LNCAP (cell line): ENCODE data around the gene SAXO1.

Experiments used
- TF ChIP-seq, protein P1 (sequence below): fragments of 450-650 bp; IDR thresholded peaks from 2 replicates; pipeline ENCODE4 v1.5.1; 2017; ENCODE audit warnings: mild to moderate bottlenecking

The SAXO1 gene

DNA sequence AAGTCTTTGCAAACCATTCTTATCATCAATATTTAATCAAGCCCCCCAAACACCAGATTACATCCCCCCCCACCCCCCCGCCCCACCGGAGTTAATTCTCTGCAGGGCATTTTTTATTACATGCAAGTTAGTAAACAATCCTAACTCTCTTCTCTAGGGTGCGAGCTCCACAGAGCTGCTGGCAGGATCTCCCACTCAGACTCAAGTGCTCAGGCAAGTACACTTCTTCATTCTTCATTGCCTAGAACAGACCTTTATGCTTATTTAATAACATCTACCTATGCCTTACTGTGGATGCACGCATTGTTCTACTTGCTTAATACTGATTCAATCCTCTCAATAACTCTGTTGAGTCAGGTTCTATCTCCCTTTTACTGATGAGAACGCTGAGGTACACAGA, 9.9 kb downstream of the SAXO1 start:
- TF ChIP-seq, protein P1, sequence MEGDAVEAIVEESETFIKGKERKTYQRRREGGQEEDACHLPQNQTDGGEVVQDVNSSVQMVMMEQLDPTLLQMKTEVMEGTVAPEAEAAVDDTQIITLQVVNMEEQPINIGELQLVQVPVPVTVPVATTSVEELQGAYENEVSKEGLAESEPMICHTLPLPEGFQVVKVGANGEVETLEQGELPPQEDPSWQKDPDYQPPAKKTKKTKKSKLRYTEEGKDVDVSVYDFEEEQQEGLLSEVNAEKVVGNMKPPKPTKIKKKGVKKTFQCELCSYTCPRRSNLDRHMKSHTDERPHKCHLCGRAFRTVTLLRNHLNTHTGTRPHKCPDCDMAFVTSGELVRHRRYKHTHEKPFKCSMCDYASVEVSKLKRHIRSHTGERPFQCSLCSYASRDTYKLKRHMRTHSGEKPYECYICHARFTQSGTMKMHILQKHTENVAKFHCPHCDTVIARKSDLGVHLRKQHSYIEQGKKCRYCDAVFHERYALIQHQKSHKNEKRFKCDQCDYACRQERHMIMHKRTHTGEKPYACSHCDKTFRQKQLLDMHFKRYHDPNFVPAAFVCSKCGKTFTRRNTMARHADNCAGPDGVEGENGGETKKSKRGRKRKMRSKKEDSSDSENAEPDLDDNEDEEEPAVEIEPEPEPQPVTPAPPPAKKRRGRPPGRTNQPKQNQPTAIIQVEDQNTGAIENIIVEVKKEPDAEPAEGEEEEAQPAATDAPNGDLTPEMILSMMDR: no peak

- TF ChIP-seq, protein P1: no peak
Observed at GRCh38 chr9:19022206-19022605, 10.8 kb downstream of the SAXO1 start.

DNA sequence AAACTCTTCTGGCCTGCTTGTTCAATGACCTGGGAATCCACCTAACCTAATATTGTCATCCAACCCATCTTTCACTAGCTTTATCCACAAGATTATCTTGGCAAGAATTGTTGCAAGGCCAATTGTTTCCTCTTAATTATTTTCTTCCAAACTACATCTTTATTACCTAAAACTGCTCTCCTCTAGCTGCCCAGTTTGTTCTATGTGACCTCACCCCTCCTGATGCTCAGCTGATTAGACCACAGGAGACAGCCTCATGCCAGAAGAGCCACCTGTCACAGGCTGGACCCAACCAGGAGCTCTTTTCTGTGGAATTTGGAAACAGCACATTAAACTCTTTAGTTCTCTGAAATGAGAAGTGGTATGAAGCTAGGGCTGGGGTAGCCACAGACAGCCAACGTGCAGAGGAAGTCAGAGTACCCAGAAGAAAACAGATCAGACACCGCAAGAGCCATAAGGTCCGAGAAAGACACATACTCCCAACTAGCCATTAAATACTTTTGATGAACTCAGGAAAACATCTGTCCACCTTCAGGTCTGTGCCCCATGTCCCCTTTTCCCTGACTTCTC, 12.0 kb downstream of the SAXO1 start:
- TF ChIP-seq, protein P1: no peak

GRCh38 chr9:19018201-19018600, 14.8 kb downstream of the SAXO1 start:
- TF ChIP-seq, protein P1: no peak

DNA sequence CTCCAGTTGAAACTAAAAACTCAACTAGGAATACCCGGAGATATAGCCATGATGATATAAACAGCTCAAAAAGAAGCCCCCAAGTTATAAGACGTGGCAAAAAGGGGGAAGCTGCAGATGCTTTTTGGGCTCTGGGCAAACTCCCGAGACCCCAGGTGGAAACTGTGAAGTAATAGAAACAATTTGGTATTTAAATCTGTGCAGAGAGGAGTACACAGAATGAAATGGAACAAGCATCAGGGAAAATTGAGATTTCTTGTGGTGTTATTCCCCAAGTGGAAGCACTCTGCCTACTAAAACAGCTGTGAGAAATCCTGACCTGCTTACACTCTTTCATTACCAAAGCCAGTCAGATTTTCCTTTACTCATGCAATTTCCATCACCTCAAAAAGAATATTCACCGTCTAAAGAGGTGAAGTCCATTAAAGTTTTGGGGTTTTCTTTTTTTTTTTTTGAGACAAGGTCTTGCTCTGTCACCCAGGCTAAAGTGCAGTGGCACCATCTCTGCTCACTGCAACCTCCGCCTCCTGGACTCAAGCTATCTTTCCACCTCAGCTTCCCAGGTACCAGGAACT, 23.5 kb downstream of the SAXO1 start:
- TF ChIP-seq, protein P1: no peak

- TF ChIP-seq, protein P1: no peak
Observed at GRCh38 chr9:19000133-19000532, 32.9 kb downstream of the SAXO1 start.

DNA sequence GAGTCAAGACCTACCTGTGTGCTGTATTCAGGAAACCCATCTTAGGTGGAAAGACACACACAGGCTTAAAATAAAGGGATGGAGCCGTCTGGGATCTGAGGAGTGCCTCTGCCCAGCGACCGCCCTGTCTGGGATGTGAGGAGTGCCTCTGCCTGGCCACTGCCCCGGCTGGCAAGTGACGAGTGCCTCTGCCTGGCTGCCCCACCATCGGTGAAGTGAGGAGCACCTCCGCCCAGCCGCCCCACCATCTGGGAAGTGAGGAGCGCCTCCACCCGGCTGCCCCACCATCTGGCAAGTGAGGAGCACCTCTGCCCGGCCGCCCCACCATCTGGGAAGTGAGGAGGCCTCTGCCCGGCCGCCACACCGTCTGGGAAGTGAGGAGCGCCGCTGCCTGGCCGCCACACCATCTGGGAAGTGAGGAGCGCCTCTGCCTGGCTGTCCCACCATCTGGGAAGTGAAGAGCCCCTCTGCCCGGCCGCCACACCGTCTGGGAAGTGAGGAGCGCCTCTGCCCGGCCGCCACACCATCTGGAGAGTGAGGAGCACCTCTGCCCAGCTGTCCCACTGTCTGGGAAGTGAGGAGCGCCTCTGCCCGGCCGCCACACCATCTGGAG, 33.7 kb downstream of the SAXO1 start:
- TF ChIP-seq, protein P1: no peak
